Activated CD8-positive, alpha-beta memory T cell treated with anti-CD3 and anti-CD28 coated beads for 48 hours (primary cell): ENCODE measurements around the gene UGT2B7.
"Not testable (repeated sequence)": the region's sequence is repeated elsewhere in the genome, so short reads cannot be mapped to it uniquely, and the experiment has no call there.

Experiments
- DNase-seq, 3 experiments: peaks; one replicate each; pipeline ENCODE4 v3.0.0-alpha.2; 2020; ENCODE audit warnings: low read depth in 2 of 3, low spot score in 2 of 3

UGT2B7 gene

GRCh38 chr4:69096111-69096656 lies at the start of gene UGT2B7:
Gene UGT2B7 (plus strand): TSS chr4:69096474. CDS start chr4:69096521, 47 bp downstream.
- no peak for DNase-seq

- no peak for DNase-seq
These were observed 46.4 kb upstream of the UGT2B7 start for GRCh38 chr4:69049860-69050259.

- not testable (repeated sequence) for DNase-seq
These were observed 45.3 kb upstream of the UGT2B7 start for GRCh38 chr4:69050853-69051575.

GRCh38 chr4:69051576-69051943 lies 44.7 kb upstream of the UGT2B7 start:
- no peak for DNase-seq

- DNase-seq: not testable (repeated sequence)
These were observed 42.9 kb upstream of the UGT2B7 start for GRCh38 chr4:69053309-69053885.

- not testable (repeated sequence) for DNase-seq
These were observed 42.2 kb upstream of the UGT2B7 start for GRCh38 chr4:69054033-69054432.

GRCh38 chr4:69054578-69055200 lies 41.6 kb upstream of the UGT2B7 start:
- no peak for DNase-seq

GRCh38 chr4:69056150-69056549 lies 40.1 kb upstream of the UGT2B7 start:
- DNase-seq: no peak

GRCh38 chr4:69056921-69057550 lies 39.2 kb upstream of the UGT2B7 start:
- DNase-seq: no peak

GRCh38 chr4:69057620-69058409 lies 38.5 kb upstream of the UGT2B7 start:
- no peak for DNase-seq

GRCh38 chr4:69058410-69059059 lies 37.7 kb upstream of the UGT2B7 start:
- DNase-seq: no peak

GRCh38 chr4:69060651-69061308 lies 35.5 kb upstream of the UGT2B7 start:
- DNase-seq: no peak

- DNase-seq: no peak
These were observed 31.9 kb upstream of the UGT2B7 start for GRCh38 chr4:69064391-69064790.

GRCh38 chr4:69066945-69067344 lies 29.3 kb upstream of the UGT2B7 start:
- DNase-seq: no peak

- no peak for DNase-seq
These were observed 27.2 kb upstream of the UGT2B7 start for GRCh38 chr4:69069085-69069484.

- no peak for DNase-seq
These were observed 25.7 kb upstream of the UGT2B7 start for GRCh38 chr4:69070590-69070989.

GRCh38 chr4:69071286-69071685 lies 25.0 kb upstream of the UGT2B7 start:
- DNase-seq: no peak

- DNase-seq: no peak
These were observed 22.9 kb upstream of the UGT2B7 start for GRCh38 chr4:69073375-69073774.

- DNase-seq: no peak
These were observed 21.0 kb upstream of the UGT2B7 start for GRCh38 chr4:69075061-69075792.
